Renal cortex interstitium (tissue), 11 donors: ENCODE measurements around the gene PTPRT. TPM values are rescaled to one million over a fixed set of nuclear protein-coding genes. Genes with fewer than 3 reads are reported as not detected.
A peak's percentile ranks its signal among the peaks of the same experiment; 100 is the strongest.

Source experiments
- DNase-seq, 11 donors: peaks; one replicate each; pipeline ENCODE4 v3.0.0-alpha.2; 2013; ENCODE audit warnings: low read depth in 9 of 11, low spot score in 4 of 11; ENCODE audit errors: extremely low read depth in 1 of 11
- polyA plus RNA-seq, 3 donors: library from polyadenylated mRNA; unstranded; fragments of 120-200 nt; gene quantifications; one replicate each; pipeline ENCODE4 v1.2.1, GENCODE V29; 2013; ENCODE audit not compliant: insufficient read length in 3 of 3

Gene PTPRT
- polyA plus RNA-seq, 3 donors, result 0.78 to 1.0 (median 0.86) TPM

DNA sequence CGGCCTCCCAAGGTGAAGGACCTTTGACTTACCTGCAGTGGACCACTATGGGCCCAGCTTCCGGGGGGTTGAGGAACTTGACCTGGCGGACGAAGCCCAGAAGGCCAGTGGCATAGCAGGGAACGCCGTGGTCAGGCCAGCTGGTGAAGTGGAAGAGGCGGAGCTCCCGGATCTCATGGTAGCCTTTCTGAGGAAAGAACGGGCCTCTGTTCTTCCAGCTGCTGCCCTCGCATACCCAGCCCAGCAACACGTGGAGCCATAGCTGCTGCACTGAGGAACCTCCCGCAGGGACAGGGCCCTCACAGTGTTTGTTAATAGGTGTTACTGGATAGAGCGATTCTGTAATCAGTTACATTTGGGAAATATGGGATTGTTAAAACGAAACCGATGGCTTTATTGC lies 1079.4 kb downstream of the PTPRT start:
- DNase-seq, result no peak

DNA sequence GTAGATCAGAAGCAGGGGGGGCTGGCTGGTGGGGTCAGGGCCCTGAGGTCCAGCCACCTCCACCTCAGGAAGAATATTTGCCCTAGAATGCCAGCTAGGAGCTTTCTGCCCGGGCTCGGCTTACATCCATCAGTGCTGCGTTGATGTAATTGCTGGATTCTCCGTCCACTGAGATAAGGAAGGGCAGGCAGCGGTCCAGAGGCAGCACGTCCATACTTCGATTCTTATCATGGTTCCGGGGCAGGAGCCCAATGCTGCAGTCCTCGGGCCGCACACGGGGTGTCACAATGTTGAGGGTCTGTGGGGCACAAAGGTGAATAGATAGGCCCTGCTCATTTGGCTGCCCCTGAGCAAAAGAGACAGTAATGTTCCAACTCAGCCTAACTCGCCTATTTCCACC lies 1087.7 kb downstream of the PTPRT start:
- DNase-seq, result no peak

DNA sequence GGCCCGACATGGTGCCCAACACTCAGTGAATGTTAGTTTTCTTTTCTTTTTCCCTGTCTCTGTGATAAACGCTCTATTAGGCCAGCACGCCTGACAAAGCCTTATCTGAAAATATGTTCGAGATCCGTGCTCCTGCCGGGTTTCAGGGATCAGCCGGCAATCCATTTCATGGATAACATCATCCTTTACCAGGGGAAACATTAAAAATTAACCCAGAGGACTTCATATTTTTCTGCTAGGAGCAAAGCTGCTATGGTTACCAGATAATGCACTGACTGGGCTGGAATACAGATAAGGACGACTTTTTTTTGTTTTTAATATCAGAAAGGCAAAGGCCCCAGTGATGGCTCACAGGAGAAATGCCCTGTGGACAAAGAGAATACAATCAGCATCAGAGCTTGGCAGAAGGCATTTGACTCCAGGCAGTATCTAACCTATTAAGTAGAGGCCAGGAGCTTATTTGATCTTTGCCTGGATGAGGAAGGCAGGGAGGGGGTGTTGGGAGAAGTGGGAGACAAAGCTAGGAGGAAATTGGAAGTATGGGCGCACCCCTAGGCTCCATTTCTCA lies 1089.5 kb downstream of the PTPRT start:
- no peak for DNase-seq

DNA sequence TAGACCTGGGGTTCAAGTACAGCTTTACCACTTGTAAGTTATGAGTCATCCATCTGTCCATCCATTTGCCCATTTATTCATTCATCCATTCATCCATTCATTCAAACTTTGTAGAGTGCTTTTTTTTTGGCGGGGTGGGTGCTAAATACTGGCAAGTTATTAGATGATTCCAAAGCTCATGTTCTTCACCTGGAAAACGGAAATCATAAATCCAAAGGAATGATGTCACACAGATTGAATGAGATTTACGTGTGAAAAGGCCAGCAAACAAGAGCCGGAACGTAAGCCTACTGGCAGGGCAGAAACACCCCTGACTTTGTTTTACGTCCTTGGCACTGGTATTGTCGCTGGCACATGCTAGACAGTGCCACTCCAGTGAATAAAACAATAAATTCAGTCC lies 1090.6 kb downstream of the PTPRT start:
- no peak for DNase-seq

DNA sequence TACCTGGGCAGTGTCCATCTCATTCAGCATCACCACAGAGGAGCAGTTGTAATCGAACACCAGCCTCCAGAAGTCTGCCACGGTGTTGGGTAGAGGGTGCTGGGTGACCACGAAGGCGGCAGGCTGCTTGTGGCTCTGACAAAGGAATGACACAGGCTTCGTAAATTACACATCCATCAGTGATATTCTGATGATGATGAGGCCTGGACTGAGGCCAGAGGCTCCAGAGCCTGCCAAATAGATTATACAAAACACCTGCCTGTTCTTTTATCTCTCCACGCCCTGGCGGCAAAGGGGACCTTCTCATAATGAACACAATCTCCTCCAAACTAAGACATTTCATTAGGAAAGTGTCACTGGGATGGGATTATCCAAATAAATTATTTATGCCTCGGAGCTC lies 1091.3 kb downstream of the PTPRT start:
- DNase-seq, result no peak

DNA sequence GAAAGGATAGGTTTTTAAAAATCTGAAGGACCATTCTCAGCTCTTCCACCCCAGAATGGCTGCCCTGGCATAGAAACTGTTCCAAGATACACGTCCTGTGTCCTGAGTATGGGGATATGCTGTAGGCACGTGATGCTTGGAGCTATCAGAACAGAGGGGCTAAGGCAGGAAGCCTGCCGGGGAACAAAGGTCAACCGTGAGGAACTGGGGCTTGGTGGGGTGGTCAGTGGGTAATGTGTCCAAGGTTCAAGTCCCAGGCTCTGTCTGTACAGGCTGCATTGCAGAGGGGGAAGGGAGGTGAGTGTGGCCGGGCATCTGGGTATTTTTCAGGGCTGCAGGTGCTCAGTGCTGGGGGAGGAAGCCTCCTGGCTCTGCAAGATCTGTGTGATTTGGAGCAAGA lies 1092.0 kb downstream of the PTPRT start:
- DNase-seq, result peak in 1 of 11 donors; percentile 22

DNA sequence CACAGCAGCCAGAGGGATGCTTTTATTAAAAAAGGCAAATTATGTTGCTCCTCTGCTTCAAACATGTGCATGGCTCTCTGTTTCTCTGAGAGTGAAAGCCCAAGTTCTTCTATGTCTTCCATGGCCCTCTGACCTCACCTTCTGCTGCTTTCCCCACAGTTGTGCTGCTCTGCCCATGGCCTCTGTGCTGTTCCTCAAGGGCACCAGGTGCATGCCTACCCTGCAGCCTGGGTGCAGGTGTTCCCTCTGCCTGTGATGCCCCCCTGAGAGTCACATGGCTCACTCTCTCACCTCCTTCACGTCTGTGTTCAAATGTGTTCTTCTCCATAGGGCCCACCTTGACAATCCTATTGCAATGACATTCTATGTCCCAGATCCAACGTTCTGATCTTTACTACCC lies 1094.5 kb downstream of the PTPRT start:
- no peak for DNase-seq

DNA sequence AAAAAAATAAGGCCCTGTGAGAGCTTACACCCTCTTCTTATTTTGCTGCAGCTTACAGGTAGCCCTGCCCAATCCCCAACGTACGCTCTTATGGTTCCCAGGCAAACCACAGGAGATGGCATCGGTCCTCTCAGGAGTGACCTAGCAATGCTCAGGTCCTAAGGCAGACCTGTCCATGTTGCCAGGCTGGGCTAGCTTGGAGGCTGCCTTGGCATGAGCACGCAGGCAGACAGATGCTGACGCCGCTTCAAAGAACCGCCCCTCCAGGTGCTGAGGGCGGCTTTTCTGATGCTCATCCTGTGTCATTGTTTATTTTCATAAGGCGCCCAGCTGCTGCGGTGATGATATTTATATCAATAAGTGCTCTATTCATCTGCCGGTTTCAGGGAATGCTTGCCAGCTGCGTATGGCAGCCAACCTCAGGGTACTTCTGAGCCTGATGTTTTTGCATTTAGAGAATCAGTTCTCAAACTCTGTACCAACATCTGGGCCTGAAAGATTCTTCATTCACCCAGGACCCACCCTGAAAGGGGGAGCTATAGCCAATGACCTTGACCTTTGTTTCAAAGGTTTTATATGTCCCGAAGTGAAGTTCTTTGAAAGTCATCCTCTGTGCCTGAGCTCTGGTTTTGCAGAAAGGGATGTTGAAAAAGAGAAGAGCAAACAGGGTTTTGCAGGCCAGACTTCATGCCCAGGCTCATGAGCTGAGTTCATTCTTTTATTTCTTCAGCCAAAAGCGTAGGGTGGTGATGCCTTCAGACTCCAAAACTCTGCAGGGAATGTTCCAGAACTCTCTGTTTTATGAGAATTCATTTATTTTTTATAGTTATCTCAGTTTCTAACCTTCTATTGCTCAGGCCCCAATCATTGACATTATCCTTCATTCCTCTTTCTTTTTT lies 1095.9 kb downstream of the PTPRT start:
- DNase-seq, result no peak

DNA sequence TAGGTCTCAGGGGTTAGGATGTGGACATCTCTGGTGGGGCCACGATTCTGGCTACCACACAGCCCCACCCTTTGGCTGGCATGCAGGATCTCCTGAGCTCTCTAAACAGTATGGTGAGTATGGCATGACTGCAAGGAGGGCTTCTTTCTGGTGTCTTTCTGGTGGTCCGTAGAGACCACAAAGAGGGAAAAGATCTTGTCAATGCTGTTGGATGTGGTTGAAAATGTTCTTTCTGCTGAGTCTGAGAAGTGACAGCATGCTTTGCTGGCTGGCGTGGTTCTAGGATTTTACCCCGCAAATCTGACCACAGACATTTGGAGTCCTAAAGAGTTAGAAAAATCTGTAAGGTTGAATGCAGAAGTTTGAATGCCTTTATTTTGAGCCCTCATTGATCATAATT lies 1096.7 kb downstream of the PTPRT start:
- DNase-seq, result no peak

DNA sequence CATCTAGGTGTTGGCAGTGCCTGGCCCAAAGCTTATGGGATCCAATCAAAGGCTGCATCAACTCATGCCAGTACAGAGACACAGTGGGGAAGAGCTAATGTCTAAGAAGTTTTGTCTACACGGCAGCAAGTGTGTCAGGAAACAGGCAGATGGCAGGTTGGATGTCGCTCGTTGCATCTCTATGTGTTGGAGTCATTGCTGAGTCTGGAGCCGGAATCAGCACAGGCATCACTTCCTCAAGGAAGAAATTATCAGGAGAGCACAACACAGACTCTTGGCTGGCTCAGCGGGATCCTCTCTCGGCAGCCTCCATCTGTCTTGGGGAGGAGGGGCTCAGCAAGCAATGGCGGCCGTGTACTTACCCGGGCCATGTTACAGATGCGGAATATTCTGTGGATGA lies 1104.3 kb downstream of the PTPRT start:
- no peak for DNase-seq

DNA sequence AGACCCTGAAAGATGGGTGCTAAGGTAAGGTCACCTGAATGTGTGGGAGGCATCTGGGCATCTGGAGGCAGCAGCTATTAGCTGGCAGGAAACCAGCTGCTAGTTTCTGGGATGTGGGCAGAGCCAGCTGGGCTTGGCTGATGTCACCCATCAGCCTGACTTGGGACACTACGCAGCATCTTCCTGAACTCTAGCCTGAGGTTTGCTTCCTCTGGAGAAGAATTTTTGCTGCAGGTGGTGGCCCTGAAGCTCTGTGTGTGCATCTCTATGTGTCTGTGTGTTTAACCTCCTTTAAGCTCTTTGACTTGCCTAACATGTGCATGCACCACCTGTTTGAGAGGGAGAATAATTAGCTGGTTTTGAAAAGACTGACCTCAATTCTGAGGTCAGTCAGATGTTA lies 1106.4 kb downstream of the PTPRT start:
- no peak for DNase-seq

DNA sequence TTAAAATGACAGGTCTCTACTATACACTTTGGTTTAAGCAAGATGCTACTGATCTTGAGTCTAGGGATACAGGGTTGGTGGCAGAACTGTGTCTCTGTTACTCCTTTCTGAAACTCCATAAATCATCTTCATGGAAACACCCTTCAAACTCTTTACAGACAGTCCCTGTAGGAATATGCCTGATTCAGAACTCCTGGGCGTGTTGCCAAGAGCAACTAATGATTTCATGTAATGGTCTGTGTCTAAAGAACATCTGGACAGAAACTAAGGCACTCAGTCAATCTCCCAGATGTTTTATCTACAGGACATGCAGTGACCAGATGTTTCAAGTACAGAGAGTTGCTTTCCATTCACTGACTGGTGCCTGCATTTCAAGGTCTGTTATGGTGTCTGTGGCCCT lies 1107.1 kb downstream of the PTPRT start:
- DNase-seq, result peak; percentile 38 to 81 (median 63)

DNA sequence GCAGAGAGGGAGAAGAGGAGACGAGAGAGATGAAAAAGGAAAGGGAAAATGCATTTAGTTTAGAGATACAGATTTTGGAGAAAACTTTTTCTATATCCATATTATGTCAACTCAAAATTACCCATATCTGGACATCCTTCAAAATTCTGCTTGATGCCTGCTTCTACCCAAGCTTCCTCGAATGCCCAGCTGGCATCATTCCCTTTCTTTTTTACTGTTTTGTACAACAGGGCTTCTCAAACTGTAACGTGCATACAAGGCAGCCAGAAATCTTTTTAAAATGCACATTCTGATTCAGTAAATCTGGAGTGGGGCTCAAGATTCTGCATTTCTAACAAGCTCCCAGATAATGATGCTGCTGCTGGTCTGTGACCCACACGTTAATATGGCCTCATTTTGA lies 1108.8 kb downstream of the PTPRT start:
- no peak for DNase-seq

DNA sequence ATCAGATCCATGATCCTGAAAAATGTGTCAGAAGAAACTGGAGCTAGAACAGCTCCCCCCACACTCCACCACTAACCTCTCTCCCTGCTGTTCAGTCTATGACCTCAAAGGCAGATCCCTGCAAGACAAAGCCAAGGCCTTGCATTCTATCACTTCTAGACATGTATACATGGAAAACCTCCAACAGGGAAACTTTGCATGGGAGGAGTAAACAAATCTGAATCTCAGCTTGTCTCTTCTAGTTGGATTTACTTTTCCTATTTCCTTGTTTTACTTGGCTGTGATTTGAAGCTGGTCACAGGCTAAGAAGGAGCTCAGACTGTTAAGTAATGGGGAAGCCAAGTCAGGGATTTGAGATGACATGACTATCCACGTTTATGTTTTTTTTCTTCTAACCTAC lies 1114.8 kb downstream of the PTPRT start:
- DNase-seq, result peak in 3 of 11 donors; percentile 9 to 17 (median 13)

DNA sequence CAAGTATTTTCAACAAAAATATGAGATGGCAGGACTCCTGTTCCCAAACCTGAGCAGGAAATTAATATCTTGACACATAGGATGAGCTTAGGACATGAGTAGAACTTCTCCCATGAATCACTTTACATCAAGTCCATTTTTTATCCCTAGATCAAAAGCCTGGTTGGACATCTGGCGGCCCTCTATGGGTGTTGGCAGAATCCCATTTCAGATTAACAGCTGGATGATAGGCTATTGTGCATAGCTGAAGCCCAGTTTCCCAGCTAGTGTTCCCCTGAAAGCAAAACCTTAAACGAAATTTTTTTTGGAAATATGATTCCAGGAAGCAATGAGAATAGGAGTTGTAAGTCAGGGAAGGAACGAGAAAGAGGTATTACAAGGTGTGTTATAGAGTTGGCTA lies 1122.1 kb downstream of the PTPRT start:
- DNase-seq, result no peak

DNA sequence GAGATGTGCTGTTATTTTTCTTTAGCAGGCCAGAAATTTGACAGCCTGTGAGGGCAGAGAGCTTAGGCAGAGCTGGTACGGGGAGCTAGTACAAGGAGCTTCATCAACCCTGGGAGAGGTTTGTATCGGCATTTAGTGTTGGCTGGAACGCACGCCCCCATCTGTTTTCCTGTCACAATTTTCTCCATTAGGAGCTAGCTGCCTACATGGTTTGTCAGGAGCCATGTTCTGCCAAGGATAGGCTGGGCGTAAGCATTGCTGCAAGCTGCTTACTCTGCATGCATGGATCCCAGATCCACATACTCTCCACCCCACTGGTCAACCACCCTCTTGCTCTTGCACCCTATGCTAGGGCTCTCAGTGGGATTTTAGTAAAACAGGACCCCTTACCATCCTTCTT lies 1122.5 kb downstream of the PTPRT start:
- no peak for DNase-seq

DNA sequence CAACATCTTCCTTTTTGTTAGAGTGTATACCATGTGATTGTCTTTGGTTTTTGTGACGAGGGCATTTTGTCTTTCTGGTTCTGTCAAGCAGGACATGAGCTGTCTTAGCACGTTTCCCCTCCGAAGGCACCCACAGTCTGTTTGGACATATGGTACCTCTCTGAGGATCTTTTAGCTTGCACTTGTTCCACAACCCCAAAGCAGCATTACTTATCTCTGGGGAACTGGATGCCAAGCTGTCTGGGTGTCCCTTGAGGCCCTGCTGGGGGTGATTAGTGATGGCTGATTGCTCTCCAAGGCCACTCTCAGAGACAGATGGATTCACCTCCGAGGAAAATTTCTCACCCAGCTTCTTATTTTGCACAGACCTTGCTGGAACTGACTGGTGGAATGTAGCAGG lies 1126.6 kb downstream of the PTPRT start:
- DNase-seq, result no peak

DNA sequence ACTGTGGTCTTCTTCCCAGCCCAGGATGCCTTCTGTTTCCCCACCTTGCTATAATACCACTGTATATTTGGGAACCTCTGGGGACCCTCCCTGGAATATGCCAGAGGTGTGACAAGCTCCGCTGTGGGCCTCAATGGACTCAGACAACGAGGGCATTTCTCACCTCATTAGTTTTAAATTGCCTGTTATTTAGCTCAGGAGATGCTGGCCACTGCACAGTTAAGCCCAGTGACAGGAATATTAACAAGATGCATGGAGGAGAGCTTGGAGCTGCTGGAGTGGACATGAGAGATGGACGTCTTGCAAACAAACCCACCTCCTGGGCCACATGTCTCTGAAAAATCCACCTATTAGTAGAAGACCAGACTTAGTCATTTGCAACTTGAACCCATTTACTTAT lies 1136.4 kb downstream of the PTPRT start:
- no peak for DNase-seq

DNA sequence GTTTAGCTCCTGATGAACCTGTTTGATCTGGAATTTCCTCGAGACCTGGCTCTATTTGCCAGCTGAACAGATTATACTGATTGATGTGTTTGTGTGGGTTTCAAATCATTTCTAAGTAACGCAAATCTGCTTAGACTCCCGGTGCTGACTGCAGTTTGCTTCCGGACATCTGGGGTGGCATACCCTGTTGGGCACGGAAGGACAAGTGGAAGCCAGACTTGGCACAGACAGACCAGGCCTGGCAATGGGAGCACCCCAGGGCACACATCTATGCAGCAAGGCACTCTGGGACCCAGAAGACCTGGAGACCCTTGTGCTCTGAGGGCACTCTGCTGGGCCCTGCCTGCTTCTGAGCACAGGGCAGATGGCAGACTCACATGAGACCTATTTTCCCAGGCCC lies 1137.8 kb downstream of the PTPRT start:
- no peak for DNase-seq

DNA sequence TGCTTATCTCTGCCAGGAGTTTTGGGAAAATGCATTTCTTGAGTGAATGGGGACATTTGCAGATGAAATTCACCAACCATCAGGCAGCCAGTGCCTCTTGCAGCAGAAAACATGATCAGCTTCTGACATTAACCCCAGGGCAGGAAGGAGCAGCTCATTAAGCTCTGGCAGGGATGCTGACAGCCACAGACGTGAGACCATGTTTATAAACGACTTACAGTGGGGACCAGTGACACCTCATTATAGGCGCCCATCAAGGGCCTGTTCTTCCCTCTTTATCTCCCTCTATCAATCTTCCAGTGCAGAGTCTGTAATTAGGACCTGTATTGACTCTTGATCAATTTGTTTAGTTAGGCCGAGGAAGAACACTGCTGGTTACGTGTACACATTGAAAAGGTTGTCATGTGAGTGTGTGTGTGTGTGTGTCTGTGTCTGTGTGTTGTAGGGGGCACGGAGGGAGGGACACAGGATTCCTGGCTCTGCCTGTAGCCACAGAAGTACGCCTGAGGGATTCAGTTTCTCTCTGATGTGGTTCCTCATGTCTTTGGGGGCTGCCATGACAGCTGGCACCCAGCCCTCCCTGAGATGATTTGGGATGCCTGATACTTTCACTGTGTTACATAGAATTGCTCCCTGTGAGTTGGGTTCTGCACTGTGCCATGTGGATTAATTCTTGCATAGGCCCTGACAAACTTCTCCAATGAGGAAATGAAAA lies 1143.2 kb downstream of the PTPRT start:
- no peak for DNase-seq
